Liver (tissue), 9 donors: ENCODE measurements around the gene MDN1. TPM values are rescaled to one million over a fixed set of nuclear protein-coding genes. Genes with fewer than 3 reads are reported as not detected.
A peak's percentile ranks its signal among the peaks of the same experiment; 100 is the strongest.

ENCODE experiments used
- DNase-seq: peaks from one replicate; pipeline ENCODE4 v3.0.0-alpha.2; 2017; ENCODE audit warnings: low spot score
- H3K27ac ChIP-seq, 2 donors: one replicate each; pipeline ENCODE4 v1.7.0; 2013; ENCODE audit warnings: inconsistent platforms in 2 of 2, low read length in 2 of 2, control low read depth in 1 of 2, low read depth in 1 of 2, mild to moderate bottlenecking in 1 of 2
- H3K27me3 ChIP-seq, 4 donors: one replicate each; pipeline versions ENCODE4 v1.6.1 to v1.7.0; 2013; ENCODE audit warnings: low read length in 3 of 4, inconsistent platforms in 1 of 4, mild to moderate bottlenecking in 1 of 4, moderate library complexity in 1 of 4; ENCODE audit not compliant: control insufficient read depth in 4 of 4, insufficient read depth in 4 of 4
- H3K36me3 ChIP-seq, 4 donors: one replicate each; pipeline versions ENCODE4 v1.6.1 to v1.7.0; 2013; ENCODE audit warnings: low read length in 3 of 4, mild to moderate bottlenecking in 3 of 4, low read depth in 1 of 4, moderate library complexity in 1 of 4; ENCODE audit not compliant: control insufficient read depth in 4 of 4, insufficient read depth in 3 of 4
- H3K4me1 ChIP-seq, 4 donors: one replicate each; pipeline versions ENCODE4 v1.6.1 to v1.7.0; 2013; ENCODE audit warnings: low read length in 3 of 4, mild to moderate bottlenecking in 3 of 4, moderate library complexity in 1 of 4; ENCODE audit not compliant: control insufficient read depth in 4 of 4, insufficient read depth in 4 of 4
- H3K4me3 ChIP-seq, 3 donors: one replicate each; pipeline versions ENCODE4 v1.6.1 to v1.7.0; 2013; ENCODE audit warnings: low read length in 3 of 3, control low read depth in 1 of 3, low read depth in 1 of 3, mild to moderate bottlenecking in 1 of 3
- H3K9ac ChIP-seq, 2 donors: one replicate each; pipeline ENCODE4 v1.7.0; 2013; ENCODE audit warnings: low read length in 2 of 2, mild to moderate bottlenecking in 2 of 2, moderate library complexity in 2 of 2, control low read depth in 1 of 2, low read depth in 1 of 2
- H3K9me3 ChIP-seq, 4 donors: one replicate each; pipeline versions ENCODE4 v1.6.1 to v1.7.0; 2013; ENCODE audit warnings: low read length in 3 of 4; ENCODE audit not compliant: control insufficient read depth in 4 of 4
- ATF3 ChIP-seq: IDR thresholded peaks from 2 replicates; pipeline ENCODE4 v1.6.1; 2016; ENCODE audit warnings: antibody characterized with exemption
- CTCF ChIP-seq: fragments of 150-350 bp; IDR thresholded peaks from 2 replicates; pipeline ENCODE4 v1.5.1; 2017; ENCODE audit warnings: improper control_type of control experiment, low read depth, low read length; ENCODE audit not compliant: missing input control
- EGR1 ChIP-seq, 2 donors: IDR thresholded peaks; 2 replicates each; pipeline ENCODE4 v1.6.1; 2016 to 2018; ENCODE audit warnings: antibody characterized with exemption in 2 of 2, low read depth in 2 of 2
- FOXA1 ChIP-seq: IDR thresholded peaks from 2 replicates; pipeline ENCODE4 v1.6.1; 2016; ENCODE audit warnings: antibody characterized with exemption
- FOXA2 ChIP-seq: IDR thresholded peaks from 2 replicates; pipeline ENCODE4 v1.6.1; 2016; ENCODE audit warnings: antibody characterized with exemption
- GABPA ChIP-seq, 2 donors: IDR thresholded peaks in 1 of 2; conservative IDR thresholded peaks in 1 of 2; 2 replicates each; pipeline ENCODE4 v1.6.1; 2016; ENCODE audit warnings: antibody characterized with exemption in 2 of 2, mild to moderate bottlenecking in 1 of 2, moderate library complexity in 1 of 2
- HNF4A ChIP-seq, 2 donors: conservative IDR thresholded peaks; 2 replicates each; pipeline ENCODE4 v1.6.1; 2016; ENCODE audit warnings: antibody characterized with exemption in 2 of 2, mild to moderate bottlenecking in 2 of 2
- HNF4G ChIP-seq: IDR thresholded peaks from 2 replicates; pipeline ENCODE4 v1.6.1; 2016; ENCODE audit warnings: antibody characterized with exemption
- JUND ChIP-seq, 2 donors: IDR thresholded peaks; 2 replicates each; pipeline ENCODE4 v1.6.1; 2016; ENCODE audit warnings: antibody characterized with exemption in 2 of 2
- MAX ChIP-seq: IDR thresholded peaks from 2 replicates; pipeline ENCODE4 v1.6.1; 2016; ENCODE audit warnings: antibody characterized with exemption
- NR2F2 ChIP-seq: IDR thresholded peaks from 2 replicates; pipeline ENCODE4 v1.6.1; 2016; ENCODE audit warnings: antibody characterized with exemption
- RAD21 ChIP-seq, 2 donors: IDR thresholded peaks; 2 replicates each; pipeline ENCODE4 v1.6.1; 2016; ENCODE audit warnings: antibody characterized with exemption in 2 of 2, mild to moderate bottlenecking in 2 of 2
- REST ChIP-seq: IDR thresholded peaks from 2 replicates; pipeline ENCODE4 v1.6.1; 2016; ENCODE audit warnings: antibody characterized with exemption, mild to moderate bottlenecking
- RXRA ChIP-seq, 2 donors: IDR thresholded peaks; 2 replicates each; pipeline ENCODE4 v1.6.1; 2017 to 2018; ENCODE audit warnings: antibody characterized with exemption in 2 of 2, mild to moderate bottlenecking in 1 of 2
- SP1 ChIP-seq: IDR thresholded peaks from 2 replicates; pipeline ENCODE4 v1.6.1; 2018; ENCODE audit warnings: antibody characterized with exemption, mild to moderate bottlenecking
- TAF1 ChIP-seq: conservative IDR thresholded peaks from 2 replicates; pipeline ENCODE4 v1.6.1; 2016; ENCODE audit warnings: antibody characterized with exemption, mild to moderate bottlenecking
- YY1 ChIP-seq: IDR thresholded peaks from 2 replicates; pipeline ENCODE4 v1.6.1; 2016; ENCODE audit warnings: antibody characterized with exemption, mild to moderate bottlenecking
- ZBTB33 ChIP-seq: IDR thresholded peaks from 2 replicates; pipeline ENCODE4 v1.6.1; 2016; ENCODE audit warnings: antibody characterized with exemption
- WGBS: extraction: QIAGEN DNeasy Blood & Tissue Kit; methylation state at CpG from one replicate; pipeline ENCODE4 v1.1.7; 2013; 5-methylcytosine and 5-hydroxymethylcytosine counted together
- polyA plus RNA-seq, 2 donors: library from polyadenylated mRNA; stranded (reverse) in 1 of 2; unstranded in 1 of 2; fragments of 200-250 nt in 1 of 2; fragments of >200 nt in 1 of 2; fragmentation: Nextera tagmentation in 1 of 2; extraction: Ambion mirVana in 1 of 2; gene quantifications; one replicate each; pipeline versions ENCODE4 v1.2.1 to v1.2.3, GENCODE V29; 2013 to 2015
- total RNA-seq, 2 donors: library from RNA; depleted of rRNA; stranded (reverse); fragments of >200 nt; gene quantifications; one replicate each; pipeline ENCODE4 v1.2.3, GENCODE V29; 2014
- donor health status: healthy.
- donor health status: healthy.
- donor health status: healthy.
- donor health status: healthy.
- donor health status: healthy.

MDN1 gene
- total and polyA plus RNA-seq, 4 donors: 5.4 to 48.9 (median 22.8) TPM

GRCh38 chr6:89706121-89706520 lies 113.5 kb downstream of the MDN1 start:
- no peak for DNase-seq
- no peak overlapping the region for H3K27ac ChIP-seq
- H3K27me3 ChIP-seq: no peaks in the 10 kb centered on the region
- H3K4me1 ChIP-seq: peaks cover 0 to 40% (median 26%) of the 10 kb centered on the region in 4 donors
- peaks cover 5 to 25% (median 16%) of the 10 kb centered on the region in 4 donors for H3K36me3 ChIP-seq
- no peaks in the 10 kb centered on the region for H3K9me3 ChIP-seq
- peak; percentile 15 for TF ChIP-seq YY1
- no peak for TF ChIP-seq NR2F2
- TF ChIP-seq RXRA (IDR thresholded peaks at IDR 0.05): no peak
- TF ChIP-seq FOXA1: no peak
- TF ChIP-seq HNF4A (conservative IDR thresholded peaks at IDR 0.05): peak; percentile 70 to 72
- TF ChIP-seq CTCF: no peak
- no peak for TF ChIP-seq TAF1
- TF ChIP-seq GABPA (IDR thresholded peaks at IDR 0.05 in 1 of 2, conservative IDR thresholded peaks at IDR 0.05 in 1 of 2): no peak
- no peak for TF ChIP-seq HNF4G
- TF ChIP-seq SP1: no peak
- TF ChIP-seq JUND (IDR thresholded peaks at IDR 0.05): no peak
- TF ChIP-seq EGR1 (IDR thresholded peaks at IDR 0.05; ENCODE audit: low read depth in 2 of 2): no peak
- TF ChIP-seq ATF3: no peak
- peak; percentile 9 for TF ChIP-seq ZBTB33
- no peak for TF ChIP-seq FOXA2
- no peak for TF ChIP-seq MAX
- H3K9ac ChIP-seq: no peak overlapping the region
- H3K4me3 ChIP-seq: no peak overlapping the region

- Histone ChIP-seq H3K9me3 (no peaks in the 10 kb centered on the region), H3K9ac (no peak overlapping the region), H3K4me1 (peaks cover 0 to 28% (median 14%) of the 10 kb centered on the region in 4 donors), H3K27me3 (no peaks in the 10 kb centered on the region), H3K36me3 (peaks cover 7 to 49% (median 29%) of the 10 kb centered on the region in 4 donors), H3K27ac (no peak overlapping the region), H3K4me3 (no peak overlapping the region)
- WGBS: 95% methylated on average over 1 of the region's 1 CpG
- TF ChIP-seq EGR1 (IDR thresholded peaks at IDR 0.05; ENCODE audit: low read depth in 2 of 2) (no peak), FOXA2 (no peak), JUND (IDR thresholded peaks at IDR 0.05) (no peak), NR2F2 (no peak), CTCF (no peak), REST (no peak), MAX (no peak), HNF4G (no peak), SP1 (no peak), RXRA (IDR thresholded peaks at IDR 0.05) (no peak), ZBTB33 (no peak), ATF3 (no peak), RAD21 (IDR thresholded peaks at IDR 0.05) (no peak), HNF4A (conservative IDR thresholded peaks at IDR 0.05) (no peak), YY1 (no peak), TAF1 (no peak), FOXA1 (no peak)
- DNase-seq: no peak
These were observed 116.3 kb downstream of the MDN1 start for GRCh38 chr6:89703292-89703691.
